Subcutaneous adipose tissue (tissue), 4 donors: Measurements from ENCODE around the gene ICA1. TPM values are rescaled to one million over a fixed set of nuclear protein-coding genes. Genes with fewer than 3 reads are reported as not detected.

Source experiments
- CTCF ChIP-seq: fragments of 450-650 bp; IDR thresholded peaks from one replicate; pipeline ENCODE4 v1.5.1; 2016; ENCODE audit warnings: low read depth, mild to moderate bottlenecking, control low read depth, antibody characterized with exemption, moderate library complexity
- total RNA-seq, 4 donors: library from RNA; depleted of rRNA; stranded (reverse); fragments of >200 nt; gene quantifications; one replicate each; pipeline ENCODE4 v1.1.0, GENCODE V29; 2016

ICA1 gene
- total RNA-seq, 4 donors from 2014 or later: 20.9 to 55.4 (median 34.3) TPM

- TF ChIP-seq CTCF: no peak
Observed at GRCh38 chr7:8228766-8229674, 32.9 kb downstream of the ICA1 start.

- TF ChIP-seq CTCF: no peak
Observed at GRCh38 chr7:8228068-8228467, 33.9 kb downstream of the ICA1 start.

GRCh38 chr7:8227261-8227660, 34.7 kb downstream of the ICA1 start:
- TF ChIP-seq CTCF: no peak

- no peak for TF ChIP-seq CTCF
Observed at GRCh38 chr7:8226501-8226900, 35.5 kb downstream of the ICA1 start.

GRCh38 chr7:8221567-8221966, 40.4 kb downstream of the ICA1 start:
- TF ChIP-seq CTCF: no peak

GRCh38 chr7:8221101-8221495, 40.9 kb downstream of the ICA1 start:
- no peak for TF ChIP-seq CTCF

- no peak for TF ChIP-seq CTCF
Observed at GRCh38 chr7:8220376-8221100, 41.4 kb downstream of the ICA1 start.
